Stimulated activated CD4-positive, alpha-beta T cell treated with anti-CD3 and anti-CD28 coated beads, Interleukin-4, amount 100 ng/mL, for 24 hours (primary cell): ENCODE data around the gene FAM98B.
A peak's percentile ranks its signal among the peaks of the same experiment; 100 is the strongest.
"Not testable (repeated sequence)": the region's sequence is repeated elsewhere in the genome, so short reads cannot be mapped to it uniquely, and the experiment has no call there.

Experiments used
- DNase-seq: peaks from one replicate; pipeline ENCODE4 v3.0.0-alpha.2; 2020

The FAM98B gene

GRCh38 chr15:38453971-38454695 lies at the start of gene FAM98B:
Gene FAM98B (plus strand): TSS chr15:38454127. CDS start chr15:38454162, 35 bp downstream.
- DNase-seq, result peak; percentile 90

GRCh38 chr15:38406436-38406835 lies 47.5 kb upstream of the FAM98B start:
- DNase-seq, result no peak

- no peak for DNase-seq
Observed at GRCh38 chr15:38408576-38408975, 45.4 kb upstream of the FAM98B start.

- no peak for DNase-seq
Observed at GRCh38 chr15:38411902-38412301, 42.0 kb upstream of the FAM98B start.

GRCh38 chr15:38412466-38412865 lies 41.5 kb upstream of the FAM98B start:
- no peak for DNase-seq

- no peak for DNase-seq
Observed at GRCh38 chr15:38414357-38414756, 39.6 kb upstream of the FAM98B start.

GRCh38 chr15:38421069-38421690 lies 32.7 kb upstream of the FAM98B start:
- no peak for DNase-seq

- no peak for DNase-seq
Observed at GRCh38 chr15:38424101-38424552, 29.8 kb upstream of the FAM98B start.

- DNase-seq, result no peak
Observed at GRCh38 chr15:38425269-38425668, 28.7 kb upstream of the FAM98B start.

- DNase-seq, result no peak
Observed at GRCh38 chr15:38427380-38427779, 26.5 kb upstream of the FAM98B start.

- no peak for DNase-seq
Observed at GRCh38 chr15:38430106-38430760, 23.7 kb upstream of the FAM98B start.

- no peak for DNase-seq
Observed at GRCh38 chr15:38436993-38437392, 16.9 kb upstream of the FAM98B start.

- DNase-seq, result not testable (repeated sequence)
Observed at GRCh38 chr15:38437603-38438002, 16.3 kb upstream of the FAM98B start.

GRCh38 chr15:38438031-38438986 lies 15.6 kb upstream of the FAM98B start:
- no peak for DNase-seq

GRCh38 chr15:38440353-38441129 lies 13.4 kb upstream of the FAM98B start:
- DNase-seq, result peak; percentile 59

GRCh38 chr15:38441130-38441519 lies 12.8 kb upstream of the FAM98B start:
- no peak for DNase-seq

- DNase-seq, result no peak
Observed at GRCh38 chr15:38454696-38455090, 766 bp downstream of the FAM98B start.

- no peak for DNase-seq
Observed at GRCh38 chr15:38455092-38455491, 1.2 kb downstream of the FAM98B start.

GRCh38 chr15:38458646-38459045 lies 4.7 kb downstream of the FAM98B start:
- DNase-seq, result no peak

GRCh38 chr15:38459480-38459879 lies 5.6 kb downstream of the FAM98B start:
- no peak for DNase-seq

- no peak for DNase-seq
Observed at GRCh38 chr15:38460543-38460942, 6.6 kb downstream of the FAM98B start.
